Measurements from ENCODE around the gene USP27X.

USP27X gene

DNA sequence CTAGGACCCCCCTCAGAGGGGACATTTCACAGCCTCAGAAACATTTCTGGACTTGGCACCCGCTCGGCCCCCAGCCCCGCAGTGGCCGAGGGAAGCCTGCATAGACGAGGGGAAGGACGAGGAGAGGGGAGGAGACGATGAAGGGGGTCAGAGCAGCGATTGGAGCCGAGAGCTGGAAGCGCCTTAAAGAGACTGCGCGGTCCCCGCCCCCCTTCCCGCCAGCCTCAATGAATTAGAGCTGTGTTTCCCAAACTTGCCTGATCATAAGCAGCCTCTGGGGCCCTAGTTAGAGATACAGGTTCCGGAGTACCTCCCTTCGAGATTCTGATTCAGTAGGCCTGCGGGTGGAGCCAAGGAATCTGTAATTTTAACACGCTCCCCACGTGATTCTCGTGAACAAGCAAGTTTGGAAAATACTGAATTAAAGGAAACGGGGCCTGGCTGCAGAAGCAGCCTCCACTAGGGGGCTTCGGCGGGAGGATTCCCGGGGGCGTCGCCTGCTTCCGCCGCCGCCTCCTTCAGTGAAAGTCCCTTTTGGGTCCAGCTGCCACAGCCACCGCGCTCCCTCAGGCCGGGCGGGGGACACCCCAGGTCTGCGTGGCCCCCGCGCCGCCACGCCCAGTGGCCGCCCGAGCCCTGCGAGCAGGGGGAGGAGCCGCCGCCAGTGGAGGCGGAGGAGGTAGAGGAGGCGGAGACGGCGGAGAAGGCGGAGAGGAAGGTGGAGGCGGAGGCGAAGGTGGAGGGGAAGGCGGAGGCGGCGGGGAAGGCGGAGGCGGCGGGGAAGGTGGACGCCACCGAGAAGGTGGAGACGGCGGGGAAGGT, at the start of gene USP27X:
Gene USP27X, plus strand, starts transcription at position 651 of the 822 bp plus-strand sequence. CDS start 824 bp downstream, outside the sequence.
- peak; percentile 71 to 89 for DNase-seq (ENCODE audit: low read depth in 1 of 2, low spot score in 1 of 2)
- no peak for TF ChIP-seq JUND (IDR thresholded peaks at IDR 0.05; ENCODE audit: low read depth)
- in situ Hi-C loops (cut with HindIII; ENCODE audit: low pct_unique_long_range_greater_than_20kb, low sequenced_read_pairs), result no loop called here

DNA sequence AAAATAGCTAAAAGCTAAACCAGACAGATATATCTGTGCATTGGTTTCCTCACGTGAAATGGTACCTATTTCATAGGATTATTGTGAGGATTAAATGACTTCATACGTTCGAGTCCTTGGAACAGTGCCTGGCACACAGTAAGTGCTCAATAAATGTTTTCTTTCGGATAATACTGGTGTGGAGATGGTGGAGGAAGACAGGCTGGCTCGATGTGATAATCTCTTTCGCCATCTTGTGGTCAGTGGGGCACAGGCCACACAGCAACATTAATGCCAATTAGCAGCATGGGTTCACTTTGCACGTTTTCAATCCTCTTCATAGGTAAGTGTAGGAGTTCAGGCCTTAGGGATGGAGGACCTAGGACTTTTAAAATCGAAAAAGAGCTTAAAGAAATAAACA, 40.9 kb upstream of the USP27X start:
- TF ChIP-seq JUND (IDR thresholded peaks at IDR 0.05; ENCODE audit: low read depth), result no peak
- DNase-seq (ENCODE audit: low read depth in 1 of 2, low spot score in 1 of 2), result peak in 1 of 2 experiments; percentile 47
- in situ Hi-C loops (cut with HindIII; ENCODE audit: low pct_unique_long_range_greater_than_20kb, low sequenced_read_pairs), result no loop called here

DNA sequence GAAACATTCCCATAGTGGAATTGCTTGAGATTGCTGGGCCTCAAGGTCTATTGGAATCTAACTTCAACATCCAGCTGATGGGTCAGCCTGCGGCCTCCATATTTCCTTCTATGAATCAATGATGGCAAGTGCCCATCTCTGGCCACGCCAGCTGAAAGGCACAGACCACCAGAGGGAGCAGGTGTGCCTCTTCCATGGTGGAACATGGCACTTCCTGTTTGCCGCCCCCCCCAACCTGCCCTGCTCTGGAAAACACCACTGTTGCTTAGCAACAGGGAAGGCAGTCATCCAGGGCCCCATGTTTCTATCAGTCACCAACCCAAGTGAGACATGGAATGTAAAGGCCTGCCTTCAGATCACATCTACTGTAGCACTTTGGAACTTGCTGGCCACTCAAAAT, 38.6 kb upstream of the USP27X start:
- DNase-seq (ENCODE audit: low read depth in 1 of 2, low spot score in 1 of 2), result peak in 1 of 2 experiments; percentile 73
- in situ Hi-C loops (cut with HindIII; ENCODE audit: low pct_unique_long_range_greater_than_20kb, low sequenced_read_pairs), result no loop called here
- no peak for TF ChIP-seq JUND (IDR thresholded peaks at IDR 0.05; ENCODE audit: low read depth)

GRCh38 chrX:49842621-49843020, 36.7 kb upstream of the USP27X start:
- TF ChIP-seq JUND (IDR thresholded peaks at IDR 0.05; ENCODE audit: low read depth), result no peak
- peak in 1 of 2 experiments; percentile 6 for DNase-seq (ENCODE audit: low read depth in 1 of 2, low spot score in 1 of 2)
- in situ Hi-C loops (cut with HindIII; ENCODE audit: low pct_unique_long_range_greater_than_20kb, low sequenced_read_pairs), result no loop called here

DNA sequence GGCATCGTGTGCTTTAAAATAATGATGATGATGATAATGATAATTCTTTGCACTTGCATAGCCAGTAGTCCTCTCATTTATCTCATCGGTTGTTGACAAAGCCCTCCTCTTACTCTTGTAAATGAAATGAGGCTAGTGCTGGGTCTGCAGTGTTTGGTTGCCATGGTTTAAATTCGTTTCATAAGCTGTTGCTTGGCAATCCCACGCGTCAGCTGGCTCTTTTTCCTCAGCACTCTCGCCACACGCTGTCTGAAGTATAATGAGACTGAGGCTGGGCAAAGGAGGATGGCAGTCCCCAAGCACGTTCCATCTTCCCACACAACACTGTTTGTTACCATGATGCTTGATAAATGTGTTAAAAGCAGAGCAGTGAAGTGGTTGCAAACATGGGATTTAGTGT, 34.7 kb upstream of the USP27X start:
- no peak for DNase-seq (ENCODE audit: low read depth in 1 of 2, low spot score in 1 of 2)
- no peak for TF ChIP-seq JUND (IDR thresholded peaks at IDR 0.05; ENCODE audit: low read depth)
- in situ Hi-C loops (cut with HindIII; ENCODE audit: low pct_unique_long_range_greater_than_20kb, low sequenced_read_pairs), result no loop called here

DNA sequence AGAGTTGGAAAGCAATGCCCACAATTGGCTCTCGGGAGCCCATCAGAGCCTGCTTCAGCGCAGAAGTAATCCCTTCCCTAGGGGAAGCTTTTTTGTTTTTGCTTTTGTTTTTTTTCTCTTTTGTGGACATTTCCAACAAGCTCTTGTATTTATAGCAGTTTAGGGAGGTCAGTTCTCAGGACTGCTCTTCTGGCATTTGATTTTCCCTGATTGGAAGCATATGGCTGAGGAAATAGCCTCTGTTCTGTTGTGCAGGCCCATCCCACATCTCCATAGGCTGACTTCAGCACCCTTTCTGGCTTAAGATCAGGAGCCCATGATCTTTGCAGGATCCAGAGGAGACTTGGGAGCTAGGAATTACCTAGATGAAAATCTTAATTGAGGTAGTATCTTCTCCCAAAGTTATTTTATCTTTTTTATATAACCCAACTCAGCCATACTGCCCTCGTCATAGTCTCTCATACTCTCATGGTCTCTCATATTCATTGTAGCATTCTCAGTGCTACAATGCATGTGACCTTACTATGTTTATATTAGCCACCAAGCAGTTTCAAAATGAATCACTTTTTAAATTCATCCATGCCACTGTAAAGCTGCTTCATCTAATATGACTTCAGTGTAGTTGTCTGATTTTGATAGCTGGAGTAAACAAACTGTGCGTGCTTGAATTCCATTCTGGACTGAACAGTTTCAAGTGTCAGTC, 33.4 kb upstream of the USP27X start:
- no peak for TF ChIP-seq JUND (IDR thresholded peaks at IDR 0.05; ENCODE audit: low read depth)
- in situ Hi-C loops (cut with HindIII; ENCODE audit: low pct_unique_long_range_greater_than_20kb, low sequenced_read_pairs), result no loop called here
- DNase-seq (ENCODE audit: low read depth in 1 of 2, low spot score in 1 of 2), result no peak

DNA sequence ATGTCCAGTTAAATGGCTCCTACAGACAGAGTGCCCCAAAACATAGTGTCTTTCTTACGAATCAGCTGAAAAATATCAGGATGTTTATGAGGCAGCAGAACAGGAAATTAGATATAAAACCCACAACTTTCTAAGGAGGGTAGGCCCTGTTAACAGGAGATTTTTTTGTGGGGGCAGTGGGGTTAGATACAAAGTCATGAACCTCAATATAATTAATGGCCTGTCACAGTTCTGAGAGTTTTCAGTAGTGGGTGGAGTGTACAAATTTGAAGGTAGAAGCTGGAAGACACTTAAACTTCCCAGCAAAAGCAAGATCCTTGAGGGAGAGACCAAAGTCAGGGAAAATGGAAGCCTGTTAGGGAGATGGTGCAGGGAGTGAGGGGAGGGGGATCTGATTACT, 32.8 kb upstream of the USP27X start:
- in situ Hi-C loops (cut with HindIII; ENCODE audit: low pct_unique_long_range_greater_than_20kb, low sequenced_read_pairs), result no loop called here
- no peak for TF ChIP-seq JUND (IDR thresholded peaks at IDR 0.05; ENCODE audit: low read depth)
- DNase-seq (ENCODE audit: low read depth in 1 of 2, low spot score in 1 of 2), result no peak

- in situ Hi-C loops (cut with HindIII; ENCODE audit: low pct_unique_long_range_greater_than_20kb, low sequenced_read_pairs), result no loop called here
- TF ChIP-seq JUND (IDR thresholded peaks at IDR 0.05; ENCODE audit: low read depth), result no peak
- no peak for DNase-seq (ENCODE audit: low read depth in 1 of 2, low spot score in 1 of 2)
Observed at GRCh38 chrX:49848275-49848674, 31.0 kb upstream of the USP27X start.

GRCh38 chrX:49850028-49850427, 29.3 kb upstream of the USP27X start:
- no peak for DNase-seq (ENCODE audit: low read depth in 1 of 2, low spot score in 1 of 2)
- in situ Hi-C loops (cut with HindIII; ENCODE audit: low pct_unique_long_range_greater_than_20kb, low sequenced_read_pairs), result no loop called here
- no peak for TF ChIP-seq JUND (IDR thresholded peaks at IDR 0.05; ENCODE audit: low read depth)

DNA sequence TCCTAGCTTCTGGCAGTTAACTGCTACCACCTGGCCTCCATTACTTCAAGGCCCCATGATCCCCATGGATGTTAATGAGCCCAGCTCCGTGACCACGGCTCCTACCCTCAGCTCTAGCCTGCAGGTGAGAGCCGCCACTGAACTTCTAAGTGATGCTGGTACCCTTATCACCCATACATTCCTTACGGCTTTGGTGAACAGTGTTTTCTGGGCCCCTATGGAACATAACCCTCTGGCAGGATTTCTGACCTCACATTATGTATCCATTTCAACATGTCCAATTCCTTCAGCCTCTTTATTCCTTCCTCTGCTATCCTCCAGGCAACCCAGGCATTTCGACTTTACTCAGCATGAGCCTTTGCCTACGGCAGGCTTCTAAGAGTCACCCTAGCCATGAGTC, 25.6 kb upstream of the USP27X start:
- in situ Hi-C loops (cut with HindIII; ENCODE audit: low pct_unique_long_range_greater_than_20kb, low sequenced_read_pairs), result no loop called here
- no peak for DNase-seq (ENCODE audit: low read depth in 1 of 2, low spot score in 1 of 2)
- TF ChIP-seq JUND (IDR thresholded peaks at IDR 0.05; ENCODE audit: low read depth), result no peak

- in situ Hi-C loops (cut with HindIII; ENCODE audit: low pct_unique_long_range_greater_than_20kb, low sequenced_read_pairs), result no loop called here
- no peak for TF ChIP-seq JUND (IDR thresholded peaks at IDR 0.05; ENCODE audit: low read depth)
- DNase-seq (ENCODE audit: low read depth in 1 of 2, low spot score in 1 of 2), result no peak
Observed at GRCh38 chrX:49856819-49857218, 22.5 kb upstream of the USP27X start.

- TF ChIP-seq JUND (IDR thresholded peaks at IDR 0.05; ENCODE audit: low read depth), result no peak
- no peak for DNase-seq (ENCODE audit: low read depth in 1 of 2, low spot score in 1 of 2)
- in situ Hi-C loops (cut with HindIII; ENCODE audit: low pct_unique_long_range_greater_than_20kb, low sequenced_read_pairs), result no loop called here
Observed at GRCh38 chrX:49858341-49858740, 20.9 kb upstream of the USP27X start.

DNA sequence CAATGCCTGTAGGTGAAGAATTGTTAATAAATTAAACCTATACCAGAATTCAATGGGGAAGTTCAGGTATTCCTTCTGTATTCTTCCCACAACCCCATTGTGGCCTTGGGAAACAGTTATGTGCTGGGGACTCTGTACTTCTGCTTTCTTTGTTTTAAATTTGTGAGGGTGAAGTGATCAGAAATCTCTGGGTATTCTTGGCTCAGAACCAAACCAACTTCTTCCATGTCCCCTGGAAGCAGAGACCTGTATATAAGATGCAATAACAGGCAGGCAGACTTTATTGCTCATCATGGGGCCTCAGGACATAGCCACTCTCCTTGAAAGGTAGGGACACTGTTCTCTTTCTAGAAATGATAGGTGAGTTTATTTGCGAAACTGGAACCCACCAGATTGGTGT, 19.8 kb upstream of the USP27X start:
- no peak for DNase-seq (ENCODE audit: low read depth in 1 of 2, low spot score in 1 of 2)
- in situ Hi-C loops (cut with HindIII; ENCODE audit: low pct_unique_long_range_greater_than_20kb, low sequenced_read_pairs), result no loop called here
- TF ChIP-seq JUND (IDR thresholded peaks at IDR 0.05; ENCODE audit: low read depth), result no peak

All from T47D (cell line).